A172 (cell line): ENCODE results near the gene PRR20B. TPM values are rescaled to one million over a fixed set of nuclear protein-coding genes. Genes with fewer than 3 reads are reported as not detected.
A peak's percentile ranks its signal among the peaks of the same experiment; 100 is the strongest.
"Not testable (repeated sequence)": the region's sequence is repeated elsewhere in the genome, so short reads cannot be mapped to it uniquely, and the experiment has no call there.

Source experiments
- DNase-seq: peaks from one replicate; pipeline ENCODE4 v3.0.0-alpha.2; 2015; ENCODE audit warnings: low spot score
- total RNA-seq: library from RNA; depleted of rRNA; stranded (reverse); fragments of >200 nt; shearing (Covaris generic); gene quantifications from 2 replicates; pipeline ENCODE4 v1.2.3, GENCODE V29; 2014; rRNA removed

Gene PRR20B
- not detected in 2 replicates for total RNA-seq

GRCh38 chr13:57147188-57147587 lies at the start of gene PRR20B:
PRR20B (plus strand) TSS chr13:57147488; CDS start chr13:57147875, 387 bp downstream.
- DNase-seq = not testable (repeated sequence)

GRCh38 chr13:57114945-57115344 lies 32.3 kb upstream of the PRR20B start:
- no peak for DNase-seq

- no peak for DNase-seq
Measured at GRCh38 chr13:57123681-57124080, 23.6 kb upstream of the PRR20B start.

DNA sequence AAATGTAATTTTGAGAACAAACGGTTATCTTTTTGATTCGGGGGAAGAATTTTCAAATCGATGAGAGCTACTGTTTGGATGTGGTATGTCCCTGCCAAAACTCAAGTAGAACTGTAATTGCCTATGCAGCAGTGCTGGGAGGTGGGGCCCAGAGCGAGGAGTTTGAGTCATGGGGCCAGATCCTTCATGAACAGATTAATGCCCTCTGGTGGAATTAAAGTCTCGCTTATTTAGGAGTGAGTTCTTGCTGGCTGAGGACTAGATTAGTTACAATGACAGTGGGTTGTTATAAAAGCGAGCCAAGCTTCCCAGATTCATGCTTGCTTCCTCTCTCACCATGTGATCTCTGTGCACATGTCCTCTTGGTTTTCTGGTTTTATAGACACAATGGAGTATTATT lies 18.4 kb upstream of the PRR20B start:
- DNase-seq = peak; percentile 0

- no peak for DNase-seq
Measured at GRCh38 chr13:57136093-57136492, 11.2 kb upstream of the PRR20B start.

DNA sequence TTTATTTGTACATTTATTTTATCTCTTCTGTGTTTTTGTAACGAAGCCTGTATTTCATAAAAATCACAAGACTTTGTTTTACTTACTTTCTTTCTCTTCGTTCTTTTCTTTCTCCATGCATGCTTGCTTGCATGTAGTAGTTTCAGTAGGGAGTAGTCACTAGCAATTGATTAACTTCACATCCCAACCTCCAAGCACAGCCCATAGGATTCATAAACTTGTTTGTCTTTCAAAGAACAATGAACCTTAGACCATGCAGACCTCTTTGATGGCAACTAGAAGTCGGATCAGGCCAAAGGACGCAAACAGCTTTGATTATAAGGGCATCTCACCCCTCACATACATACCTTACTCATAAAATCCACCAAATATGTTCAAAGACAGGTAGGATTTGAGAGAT lies 9.7 kb upstream of the PRR20B start:
- no peak for DNase-seq

DNA sequence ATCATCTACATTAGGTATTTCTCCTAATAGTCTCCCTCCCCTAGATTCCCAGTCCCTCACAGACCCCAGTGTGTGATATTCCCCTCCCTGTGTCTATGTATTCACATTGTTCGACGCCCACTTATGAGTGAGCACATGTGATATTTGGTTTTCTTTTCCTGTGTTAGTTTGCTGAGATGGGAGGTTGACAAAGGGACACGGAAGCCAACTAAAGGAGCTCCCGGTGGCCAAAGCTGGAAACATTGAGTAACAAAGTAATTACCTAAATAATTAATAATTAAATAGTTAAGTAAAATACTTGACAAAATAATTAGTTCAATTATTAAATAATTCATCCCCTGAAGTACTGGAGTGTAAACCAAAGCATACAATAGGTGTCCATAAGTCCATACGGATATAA lies 8.3 kb upstream of the PRR20B start:
- DNase-seq = no peak

DNA sequence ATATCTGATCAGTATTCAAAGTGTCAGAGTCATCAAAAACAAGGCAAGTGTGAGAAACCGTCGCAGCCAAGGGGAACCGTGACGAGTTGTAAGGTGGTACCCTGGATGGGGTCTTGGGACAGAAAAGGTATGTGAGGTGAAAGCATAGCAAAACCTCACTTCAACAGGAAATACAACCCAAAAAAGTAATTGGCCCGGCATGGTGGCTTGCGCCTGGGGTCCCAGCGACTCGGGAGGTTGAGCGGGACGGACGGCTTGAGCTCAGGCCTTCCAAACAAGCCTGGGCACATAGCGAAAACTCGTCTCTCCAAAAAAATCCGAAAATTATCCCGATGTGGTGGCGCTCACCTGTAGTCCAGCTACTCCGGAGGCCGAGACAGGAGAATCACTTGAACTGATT lies 7.5 kb upstream of the PRR20B start:
- not testable (repeated sequence) for DNase-seq

GRCh38 chr13:57140235-57140968 lies 6.9 kb upstream of the PRR20B start, which contains the start of gene PRR20A:
PRR20A (plus strand) TSS chr13:57140918; CDS start chr13:57141305, 387 bp downstream.
- DNase-seq = not testable (repeated sequence)

DNA sequence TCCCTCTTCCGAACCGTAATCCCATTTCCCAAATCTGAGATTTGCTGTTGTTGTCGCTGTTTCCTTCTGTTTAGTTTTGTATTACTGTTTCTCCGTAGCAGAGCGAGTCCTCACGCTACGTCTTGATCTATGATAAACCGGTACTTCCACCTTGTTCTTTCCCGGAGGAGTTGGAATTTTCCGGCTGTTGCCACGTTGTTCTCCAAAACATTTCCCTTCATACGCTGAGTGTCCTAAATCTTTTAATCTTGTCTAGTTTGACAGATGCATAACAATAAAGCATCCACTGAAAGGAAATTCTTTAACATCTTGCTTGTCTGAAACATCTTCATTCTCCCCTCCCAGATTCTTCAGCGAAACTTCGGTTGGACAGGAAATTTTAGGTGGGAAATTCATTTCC lies 818 bp downstream of the PRR20B start:
- not testable (repeated sequence) for DNase-seq

GRCh38 chr13:57153761-57154160 lies 6.5 kb downstream of the PRR20B start, which contains the start of gene PRR20C:
PRR20C (plus strand) TSS chr13:57154061; CDS start chr13:57154448, 387 bp downstream.
- DNase-seq = not testable (repeated sequence)

DNA sequence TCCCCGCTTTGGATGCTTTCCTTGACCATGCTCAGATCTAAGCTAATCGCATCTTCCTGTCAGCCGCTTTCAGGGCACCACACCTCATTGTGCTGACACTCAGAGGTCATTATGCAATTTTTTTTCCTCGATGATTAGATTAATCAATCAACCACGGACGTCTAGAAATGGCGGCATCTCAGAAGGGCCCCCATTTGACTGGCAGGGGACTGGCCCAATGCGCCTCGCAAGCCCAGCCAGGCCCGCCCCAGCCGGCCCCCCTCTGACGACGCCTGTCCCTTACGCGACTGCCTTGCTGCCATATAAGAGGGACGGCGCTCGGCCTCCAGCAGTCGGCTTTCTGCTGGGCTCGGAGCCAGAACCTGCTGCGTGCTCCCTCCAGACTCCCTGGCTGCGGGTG lies 13.0 kb downstream of the PRR20B start, which contains the start of gene PRR20D:
Gene PRR20D, plus strand, starts transcription at position 301 of the 400 bp plus-strand sequence. CDS start 387 bp downstream, outside the sequence.
- DNase-seq = not testable (repeated sequence)

DNA sequence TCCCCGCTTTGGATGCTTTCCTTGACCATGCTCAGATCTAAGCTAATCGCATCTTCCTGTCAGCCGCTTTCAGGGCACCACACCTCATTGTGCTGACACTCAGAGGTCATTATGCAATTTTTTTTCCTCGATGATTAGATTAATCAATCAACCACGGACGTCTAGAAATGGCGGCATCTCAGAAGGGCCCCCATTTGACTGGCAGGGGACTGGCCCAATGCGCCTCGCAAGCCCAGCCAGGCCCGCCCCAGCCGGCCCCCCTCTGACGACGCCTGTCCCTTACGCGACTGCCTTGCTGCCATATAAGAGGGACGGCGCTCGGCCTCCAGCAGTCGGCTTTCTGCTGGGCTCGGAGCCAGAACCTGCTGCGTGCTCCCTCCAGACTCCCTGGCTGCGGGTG lies 19.6 kb downstream of the PRR20B start, which contains the start of gene PRR20E:
Gene PRR20E, plus strand, starts transcription at position 301 of the 400 bp plus-strand sequence. CDS start 387 bp downstream, outside the sequence.
- not testable (repeated sequence) for DNase-seq

- no peak for DNase-seq
Measured at GRCh38 chr13:57191667-57192066, 44.4 kb downstream of the PRR20B start.

Other genes starting within 250 kb of the PRR20B start
- gene PRR20A, start 6.6 kb upstream of the PRR20B start, total RNA-seq = not detected in 2 replicates
- not detected in 2 replicates for gene PRR20C, start 6.6 kb downstream of the PRR20B start, total RNA-seq
- gene PRR20D, start 13.1 kb downstream of the PRR20B start, total RNA-seq = not detected in 2 replicates
- not detected in 2 replicates for gene PRR20E, start 19.7 kb downstream of the PRR20B start, total RNA-seq